CD4-positive, alpha-beta T cell treated with Interleukin-4 for 1 hour (primary cell): Measurements from ENCODE around the gene TYSND1.
A peak's percentile ranks its signal among the peaks of the same experiment; 100 is the strongest.
"Not testable (repeated sequence)": the region's sequence is repeated elsewhere in the genome, so short reads cannot be mapped to it uniquely, and the experiment has no call there.

Experiments used
- DNase-seq, 2 donors: peaks; one replicate each; pipeline ENCODE4 v3.0.0-alpha.2; 2020 to 2022

TYSND1 gene

DNA sequence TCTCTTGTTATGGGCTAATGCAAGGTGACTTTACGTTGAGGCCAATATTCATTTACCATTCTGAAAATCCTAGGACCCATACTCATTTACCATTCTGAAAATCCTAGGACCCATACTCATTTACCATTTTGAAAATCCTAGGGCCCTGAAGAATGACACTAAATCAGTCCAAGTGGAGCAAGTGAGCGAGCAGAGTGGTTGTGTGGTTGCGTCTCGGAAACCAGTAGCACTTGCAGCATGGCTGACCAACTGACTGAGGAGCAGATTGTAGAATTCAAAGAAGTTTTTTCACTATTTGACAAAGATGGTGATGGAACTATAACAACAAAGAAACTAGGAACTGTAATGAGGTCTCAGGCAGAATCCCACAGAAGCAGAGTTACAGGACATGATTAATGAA, 16.9 kb upstream of the TYSND1 start:
- DNase-seq, result no peak

DNA sequence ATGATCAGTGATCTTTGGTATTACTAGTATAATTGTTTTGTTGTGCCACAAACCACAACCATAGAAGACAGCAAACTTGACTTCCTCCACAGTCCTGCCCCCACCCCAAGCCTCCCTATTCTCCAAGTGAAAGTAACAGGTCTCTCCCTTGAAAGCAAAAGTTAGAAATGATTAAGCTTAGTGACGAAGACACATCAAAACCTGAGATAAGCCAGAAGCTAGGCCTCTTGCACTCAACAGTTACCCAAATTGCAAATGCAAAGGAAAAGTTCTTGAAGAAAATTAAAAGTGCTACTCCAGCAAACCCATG, 16.3 kb upstream of the TYSND1 start:
- peak; percentile 44 to 76 for DNase-seq

DNA sequence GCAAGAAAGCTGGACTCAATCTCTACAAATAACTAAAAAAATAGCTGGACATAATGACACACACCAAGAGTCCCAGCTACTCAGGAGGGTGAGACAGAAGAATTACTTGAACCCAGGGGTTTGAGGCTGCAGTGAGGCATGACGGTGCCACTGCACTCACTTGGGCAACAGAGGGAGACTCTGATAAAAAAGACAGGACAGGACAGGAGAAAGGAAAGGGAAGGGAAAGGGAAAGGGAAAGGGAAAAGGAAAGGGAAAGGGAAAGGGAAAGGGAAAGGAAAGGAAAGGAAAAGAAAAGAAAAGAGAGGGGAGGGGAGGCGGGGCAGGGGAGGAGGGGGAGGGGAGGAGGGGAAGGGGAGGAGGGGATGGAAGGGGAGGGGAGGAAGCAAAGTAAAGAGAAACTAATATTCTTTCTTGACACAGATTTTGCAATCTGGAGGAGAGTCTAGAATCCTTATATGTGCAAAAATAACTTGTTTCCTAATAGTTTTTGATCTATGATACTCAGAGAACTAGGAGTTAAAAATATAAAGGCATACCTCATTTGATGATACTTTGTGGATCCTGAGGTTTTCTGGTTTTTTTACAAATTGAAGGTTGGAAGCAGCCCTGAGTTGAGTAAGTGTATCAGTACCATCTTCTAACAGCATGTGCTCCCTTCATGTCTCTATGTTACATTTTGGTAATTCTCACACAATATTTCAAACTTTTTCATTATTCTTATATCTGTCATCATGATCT, 15.8 kb upstream of the TYSND1 start:
- DNase-seq, result peak in 1 of 2 donors; percentile 33

DNA sequence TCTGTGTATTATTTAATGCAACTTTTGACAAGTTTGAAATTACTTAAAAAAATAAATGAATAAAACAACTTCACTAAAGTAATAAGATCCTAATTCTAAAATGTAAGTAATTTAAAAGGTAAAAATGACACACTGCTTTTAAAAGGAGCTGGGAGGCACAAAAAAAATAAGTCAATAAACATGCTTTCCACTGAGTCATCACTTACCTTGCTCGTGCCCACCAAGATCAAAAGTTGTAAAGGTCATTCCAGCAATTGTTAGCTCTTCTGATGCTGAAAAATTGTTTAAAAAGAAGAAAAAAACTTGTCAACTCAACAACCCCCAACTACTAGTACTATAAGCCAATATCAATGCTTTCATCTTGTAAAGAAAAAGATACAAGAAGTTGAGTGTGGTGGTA, 14.3 kb upstream of the TYSND1 start:
- no peak for DNase-seq

DNA sequence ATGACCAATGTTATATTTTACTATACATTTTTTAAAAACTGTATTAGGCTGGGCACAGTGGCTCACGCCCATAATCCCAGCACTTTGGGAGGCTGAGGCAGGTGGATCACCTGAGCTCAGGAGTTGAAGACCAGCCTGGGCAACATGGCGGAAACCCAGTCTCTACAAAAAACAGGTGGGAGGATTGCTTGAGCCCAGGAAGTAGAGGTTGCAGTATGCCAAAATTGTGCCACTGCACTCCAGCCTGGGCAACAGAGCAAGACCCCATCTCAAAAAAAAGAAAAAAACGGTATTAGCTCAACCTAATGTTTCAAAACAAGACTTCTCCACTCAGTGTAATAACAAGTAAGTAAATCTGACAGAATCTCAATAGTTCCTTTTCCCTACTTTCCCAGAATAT, 12.9 kb upstream of the TYSND1 start:
- not testable (repeated sequence) for DNase-seq

DNA sequence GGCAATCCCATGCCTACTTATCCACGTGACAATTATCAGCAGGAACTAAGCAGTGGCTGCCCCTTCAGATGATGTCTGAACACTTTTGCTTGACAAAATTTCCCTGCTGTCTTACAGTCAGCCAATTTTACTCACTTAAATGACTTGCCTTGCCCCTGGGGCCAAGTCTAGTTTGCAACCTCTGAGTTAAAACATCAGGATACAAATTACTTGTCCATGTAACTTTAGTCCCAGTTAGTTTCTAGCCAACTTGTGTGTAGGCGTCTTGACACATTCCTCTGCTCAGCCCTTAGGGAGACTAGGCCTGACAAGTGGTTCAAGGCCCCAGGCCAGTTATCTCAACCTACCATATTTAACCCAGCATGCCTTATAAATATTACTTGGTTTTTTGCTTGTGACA, 11.6 kb upstream of the TYSND1 start:
- DNase-seq, result no peak

DNA sequence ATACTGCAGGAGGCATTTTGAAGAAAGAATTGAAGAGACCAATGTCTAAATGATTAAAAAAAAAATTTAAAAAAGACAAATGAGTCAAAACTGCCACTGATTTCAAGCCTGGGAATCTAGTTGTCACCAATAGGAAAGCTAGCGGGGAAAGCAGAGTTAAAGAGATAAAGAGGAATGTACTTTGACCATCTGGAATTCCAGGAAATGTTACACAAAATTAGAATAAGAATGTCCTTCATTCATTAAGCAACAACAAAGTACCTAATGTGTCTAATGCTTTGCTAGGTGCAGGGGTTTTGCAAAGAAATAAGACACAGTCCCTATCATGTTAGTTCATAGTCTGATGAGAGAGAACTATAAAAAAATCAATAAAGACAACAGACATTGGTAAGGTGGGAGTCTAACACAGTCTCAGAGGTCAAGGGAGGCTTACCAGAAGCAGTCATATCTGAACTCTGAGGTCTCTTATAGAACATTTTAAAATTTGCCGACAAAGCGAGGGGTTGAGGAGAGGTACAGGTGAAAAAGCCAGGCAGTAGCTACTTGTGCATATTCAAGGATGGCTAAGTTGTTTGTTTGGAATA, 8.8 kb upstream of the TYSND1 start:
- no peak for DNase-seq

DNA sequence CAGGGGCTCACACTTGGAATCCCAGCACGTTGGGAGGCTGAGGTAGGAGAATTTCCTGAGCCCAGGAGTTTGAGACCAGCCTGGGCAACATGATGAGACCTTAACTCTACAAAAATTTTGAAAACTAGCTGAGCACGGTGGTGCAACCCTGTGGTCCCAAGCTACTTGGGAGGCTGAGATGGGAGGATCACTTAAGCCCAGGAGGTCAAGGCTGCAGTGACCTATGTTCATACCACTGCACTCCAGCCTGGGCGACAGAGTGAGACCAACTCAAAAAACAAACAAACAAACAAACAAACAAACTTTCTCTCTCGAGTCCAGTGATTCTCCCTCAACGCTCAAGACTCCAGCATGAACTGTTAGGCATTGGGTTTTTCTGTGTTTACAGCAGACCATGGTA, 2.0 kb upstream of the TYSND1 start:
- no peak for DNase-seq

DNA sequence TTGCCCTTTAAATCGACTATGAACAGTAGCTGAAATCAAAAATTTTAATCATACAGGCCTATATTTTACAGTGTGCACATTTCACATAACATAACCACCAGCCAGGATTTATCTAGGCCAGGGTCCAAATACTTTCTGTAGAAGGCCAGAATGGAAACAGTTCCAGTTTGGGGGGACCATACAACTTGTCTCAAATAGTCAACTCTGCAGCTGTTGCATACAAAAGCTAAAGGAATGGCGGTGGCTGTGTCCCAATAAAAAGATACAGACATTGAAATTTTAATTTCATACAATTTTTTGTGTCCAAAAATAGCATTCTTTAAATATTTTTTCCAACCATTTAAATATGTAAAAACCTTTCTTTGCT, 742 bp upstream of the TYSND1 start:
- DNase-seq, result no peak

DNA sequence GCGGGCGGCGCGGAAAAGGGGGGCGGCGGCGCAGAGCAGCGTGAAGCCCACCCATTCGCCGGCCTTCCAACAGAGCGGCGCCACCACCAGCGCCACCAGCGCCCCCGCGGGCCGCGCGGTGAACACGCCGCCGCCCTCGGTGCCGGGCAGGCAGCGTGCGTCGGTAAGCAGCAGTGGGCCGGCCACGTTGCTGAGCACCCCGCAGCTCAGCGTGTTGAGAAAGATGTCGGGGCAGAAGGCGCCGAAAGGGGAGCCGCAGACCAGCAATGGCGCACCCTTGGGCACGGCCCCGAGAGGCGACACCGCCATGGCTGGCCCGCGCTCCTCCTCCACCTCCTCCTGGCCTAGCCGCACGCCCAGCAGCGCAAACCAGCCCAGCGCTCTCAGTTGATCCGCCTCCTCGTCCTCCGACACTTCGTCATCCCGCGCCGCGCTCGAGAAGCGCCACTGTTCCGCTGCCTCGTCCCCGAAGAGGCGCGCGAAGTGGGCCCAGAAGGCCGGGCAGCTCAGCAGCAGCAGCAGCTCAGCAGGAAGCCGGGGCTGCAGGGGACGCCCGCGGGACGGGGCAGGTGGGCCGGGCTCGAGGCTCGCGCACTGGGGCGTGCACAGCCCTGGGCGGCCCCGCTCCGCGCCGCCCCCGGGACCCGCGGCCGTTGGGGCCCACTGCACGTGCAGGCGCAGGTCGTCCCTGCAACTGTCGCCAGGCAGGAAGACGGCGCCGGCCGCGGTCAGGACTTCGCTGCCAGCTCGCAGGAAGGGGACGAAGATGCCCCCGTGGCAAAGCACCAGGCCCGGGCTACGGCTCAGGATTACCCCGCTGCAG, 623 bp downstream of the TYSND1 start:
- DNase-seq, result peak; percentile 67 to 72

DNA sequence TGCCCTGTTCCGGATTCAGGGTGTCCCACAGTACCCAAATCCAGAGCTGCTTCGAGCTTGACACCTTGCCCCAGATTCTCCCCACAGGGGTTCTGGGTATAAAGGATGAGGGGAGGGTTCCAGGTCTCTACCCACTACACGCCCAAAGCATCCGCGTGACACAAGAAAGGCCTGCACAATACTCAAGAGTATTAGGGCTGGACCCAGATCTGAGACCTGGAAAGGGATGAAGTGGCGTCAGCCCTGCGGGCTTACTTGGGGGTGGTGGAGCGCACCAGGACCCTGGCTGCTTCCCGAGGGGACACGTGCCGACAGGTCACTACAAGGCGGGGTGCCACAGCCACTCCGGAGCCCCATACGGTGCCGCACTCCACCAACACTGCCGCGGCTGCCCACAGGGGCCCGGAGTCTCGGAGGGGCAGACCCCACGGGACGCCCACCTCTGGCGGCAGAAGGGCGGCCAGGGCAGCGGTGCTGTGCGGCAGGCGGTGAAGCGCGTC, 1.3 kb downstream of the TYSND1 start:
- no peak for DNase-seq

DNA sequence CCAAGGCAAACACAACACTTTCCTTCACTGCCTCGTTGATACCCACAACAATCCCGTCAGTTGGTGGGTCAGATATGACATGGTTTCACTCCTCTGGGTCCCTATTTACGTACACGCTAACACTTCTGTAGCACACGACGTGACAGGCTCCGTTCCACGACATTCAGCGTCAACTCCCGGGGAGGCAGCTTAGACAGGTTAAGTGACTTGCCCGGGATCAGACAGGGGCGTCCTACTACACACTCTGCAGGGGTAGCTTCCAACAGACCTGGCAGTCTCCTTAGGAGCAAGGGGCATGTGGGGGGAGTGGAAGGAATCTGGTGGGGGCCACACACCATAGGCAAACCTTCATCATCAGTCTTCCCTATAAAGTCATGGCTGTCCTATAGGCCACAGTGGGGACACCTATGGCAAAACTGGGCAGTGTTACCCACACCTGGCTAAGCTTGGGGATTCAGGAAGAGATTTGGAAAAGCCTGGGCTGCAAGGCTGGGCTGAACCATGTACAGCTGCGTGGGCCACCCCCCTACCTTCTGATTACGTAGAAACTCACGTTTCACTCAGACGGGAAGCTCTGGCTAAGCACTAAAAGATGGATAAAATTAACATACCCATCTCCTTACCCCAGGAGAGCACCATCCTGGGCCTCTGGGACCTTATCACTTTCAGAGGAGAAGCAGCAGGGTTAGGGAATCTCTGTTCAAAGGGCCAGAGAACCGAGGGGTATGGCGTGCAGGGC, 2.0 kb downstream of the TYSND1 start:
- no peak for DNase-seq

DNA sequence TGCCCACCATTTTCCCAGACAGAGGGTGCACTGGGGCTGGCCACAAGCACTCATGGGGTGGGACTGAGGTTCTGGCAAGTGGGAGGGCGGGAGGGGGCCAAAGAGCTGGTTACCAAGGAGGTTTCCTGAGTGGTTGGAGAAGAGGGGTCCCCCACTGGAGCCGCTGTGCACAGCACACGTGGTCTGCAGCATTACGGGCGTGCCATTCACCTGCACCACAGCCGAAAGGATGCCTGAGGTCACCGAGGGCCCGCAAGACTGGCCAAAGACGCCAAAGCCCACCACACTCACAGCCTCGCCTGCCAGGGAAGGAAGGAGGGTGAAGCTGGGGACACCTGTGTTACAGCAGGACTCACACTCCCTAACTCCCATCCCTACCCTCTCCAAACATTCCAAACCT, 3.9 kb downstream of the TYSND1 start:
- no peak for DNase-seq

DNA sequence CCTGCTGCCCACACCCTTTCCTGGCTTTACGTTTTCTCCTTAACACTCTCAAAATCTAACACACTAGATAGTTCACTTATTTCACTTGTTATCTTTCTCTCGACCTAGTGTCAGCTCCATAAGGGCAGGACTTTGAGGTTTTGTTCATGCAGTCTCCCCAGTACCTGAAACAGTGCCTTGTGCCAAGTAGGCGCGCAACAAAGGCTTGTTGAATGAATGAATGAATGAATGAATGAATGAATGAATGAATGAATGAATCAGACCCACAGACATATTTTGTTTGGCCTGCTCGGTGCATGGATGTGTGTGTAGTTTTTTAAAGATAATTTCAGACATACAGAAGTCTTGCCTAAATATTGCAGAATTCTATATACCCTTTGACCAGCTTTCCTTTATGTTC, 6.2 kb downstream of the TYSND1 start:
- no peak for DNase-seq

DNA sequence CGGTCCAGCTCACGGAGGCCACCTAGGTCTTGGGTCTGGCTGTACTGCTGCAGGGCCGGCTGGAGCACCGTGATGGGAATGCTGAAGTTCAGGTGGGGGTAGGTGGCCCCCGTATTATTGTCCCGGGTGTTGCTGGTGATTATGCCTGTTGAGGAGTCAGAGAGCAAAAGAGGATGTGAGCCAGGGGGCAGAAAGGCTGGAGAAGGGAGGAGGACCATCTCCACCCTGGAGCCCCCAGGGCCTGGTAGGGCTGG, 6.6 kb downstream of the TYSND1 start:
- DNase-seq, result no peak

DNA sequence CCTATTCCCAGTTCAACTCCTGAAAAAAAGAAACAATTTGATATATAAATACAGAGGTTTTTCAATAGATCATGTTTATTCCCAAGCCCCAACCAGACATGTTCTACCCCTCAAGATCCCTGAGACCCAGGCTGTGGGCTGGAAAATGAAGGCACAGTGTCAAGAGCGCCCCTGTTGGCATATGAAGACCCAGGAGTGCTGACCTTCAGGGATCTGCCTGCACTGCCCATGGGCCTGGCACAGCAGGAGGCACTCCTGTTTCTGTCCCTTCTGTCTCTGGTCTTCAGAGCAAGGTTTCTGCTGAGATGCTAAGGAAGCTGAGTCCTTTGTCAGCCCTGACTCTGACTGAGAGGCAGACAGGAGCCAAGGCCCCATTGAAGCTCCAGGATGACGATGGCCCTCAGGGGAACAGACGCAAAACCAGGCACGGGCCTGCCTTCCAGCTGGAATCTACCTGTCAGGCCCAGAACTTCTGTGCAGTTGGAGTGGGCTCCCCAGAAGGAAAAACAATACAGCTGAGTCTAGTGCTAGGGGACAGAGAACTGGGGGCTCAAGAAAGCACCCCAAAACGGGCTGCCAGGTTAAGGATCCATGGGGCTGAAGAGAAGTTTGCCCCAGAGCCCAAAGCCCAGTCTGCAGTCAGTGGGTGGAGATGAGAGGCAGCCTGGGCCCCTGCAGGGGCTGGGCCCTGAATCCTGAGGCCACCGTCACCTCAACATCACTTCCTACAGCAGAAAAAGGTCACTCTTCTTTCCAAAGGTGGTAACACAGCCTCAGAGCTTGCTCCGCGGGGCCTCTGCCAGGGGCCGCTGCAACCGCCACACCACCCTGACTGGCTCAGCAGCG, 7.1 kb downstream of the TYSND1 start:
- DNase-seq, result no peak

DNA sequence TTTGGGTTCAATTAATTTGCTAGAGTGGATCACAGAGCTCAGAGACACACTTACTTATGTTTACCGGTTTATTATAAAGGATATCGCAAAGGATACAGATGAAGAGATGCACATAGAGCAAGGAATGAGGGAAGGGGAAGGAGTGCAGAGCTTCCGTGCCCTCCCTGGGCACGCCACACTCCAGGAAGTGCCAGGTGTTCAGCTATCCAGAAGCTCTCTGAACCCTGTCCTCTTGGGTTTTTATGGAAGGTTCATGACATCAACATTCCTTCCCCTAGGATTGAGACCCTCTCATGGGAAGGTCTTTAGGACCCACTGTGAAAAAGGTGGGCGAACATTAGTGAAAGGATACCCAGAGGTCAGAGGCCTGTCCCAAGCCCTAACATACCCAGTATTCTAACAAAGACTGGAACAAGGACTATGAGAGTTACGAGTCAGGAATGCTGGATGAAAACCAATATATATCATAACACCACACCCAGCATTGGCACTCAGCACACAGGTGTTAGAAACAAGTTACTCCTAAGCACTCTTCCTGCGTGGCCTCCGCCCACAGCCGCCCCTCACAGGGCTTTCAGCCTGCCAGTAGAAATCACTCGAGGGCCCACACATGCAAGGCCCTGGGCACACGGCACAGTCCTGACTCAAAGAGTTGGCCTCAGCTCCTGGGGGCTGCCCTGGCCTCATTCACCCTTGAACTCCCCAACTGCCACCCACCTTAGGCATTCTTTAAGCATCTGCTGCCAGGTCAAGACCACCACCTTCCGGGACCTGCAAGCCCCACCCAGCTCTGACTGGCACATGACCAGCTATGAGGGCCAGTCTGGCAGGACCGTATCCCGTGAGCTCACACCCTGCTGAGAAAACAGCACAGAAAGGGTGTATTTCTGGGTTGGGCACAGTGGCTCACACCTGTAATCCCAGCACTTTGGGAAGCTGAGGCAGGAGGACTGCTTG, 8.3 kb downstream of the TYSND1 start:
- DNase-seq, result no peak

DNA sequence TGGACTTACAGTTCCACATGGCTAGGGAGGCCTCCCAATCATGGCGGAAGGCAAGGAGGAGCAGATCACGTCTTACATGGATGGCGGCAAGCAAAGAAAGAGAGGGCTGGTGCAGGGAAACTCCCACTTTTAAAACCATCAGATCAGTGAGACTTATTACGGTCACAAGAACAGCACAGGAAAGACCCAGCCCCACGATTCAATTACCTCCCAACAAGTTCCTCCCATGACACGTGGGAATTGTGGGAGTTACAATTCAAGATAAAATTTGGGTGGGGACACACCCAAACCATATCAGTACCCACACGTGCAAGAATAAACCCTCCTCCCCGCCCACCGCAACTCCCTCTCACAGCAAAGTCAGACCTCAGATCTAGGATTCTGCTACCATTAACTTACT, 9.4 kb downstream of the TYSND1 start:
- no peak for DNase-seq

DNA sequence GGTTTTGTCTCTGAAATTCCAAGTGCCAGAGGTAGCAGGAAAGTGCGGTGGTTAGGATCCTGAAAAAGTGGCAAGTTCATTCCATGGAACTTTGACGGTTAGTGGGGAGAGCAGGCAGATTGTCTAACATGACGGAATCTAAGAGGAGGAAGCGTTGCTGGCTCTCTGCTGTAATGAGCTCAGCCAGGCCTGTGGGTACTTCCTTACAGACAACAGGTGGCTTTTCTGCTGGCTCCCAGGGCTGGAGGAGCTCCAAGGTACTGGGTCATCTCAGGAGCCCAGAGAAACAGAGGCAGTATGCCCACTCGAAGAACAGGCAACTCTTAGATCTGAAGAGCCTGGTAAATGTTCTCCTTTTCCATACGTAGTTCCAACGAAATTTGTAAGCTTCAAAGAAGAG, 10.8 kb downstream of the TYSND1 start:
- DNase-seq, result no peak

DNA sequence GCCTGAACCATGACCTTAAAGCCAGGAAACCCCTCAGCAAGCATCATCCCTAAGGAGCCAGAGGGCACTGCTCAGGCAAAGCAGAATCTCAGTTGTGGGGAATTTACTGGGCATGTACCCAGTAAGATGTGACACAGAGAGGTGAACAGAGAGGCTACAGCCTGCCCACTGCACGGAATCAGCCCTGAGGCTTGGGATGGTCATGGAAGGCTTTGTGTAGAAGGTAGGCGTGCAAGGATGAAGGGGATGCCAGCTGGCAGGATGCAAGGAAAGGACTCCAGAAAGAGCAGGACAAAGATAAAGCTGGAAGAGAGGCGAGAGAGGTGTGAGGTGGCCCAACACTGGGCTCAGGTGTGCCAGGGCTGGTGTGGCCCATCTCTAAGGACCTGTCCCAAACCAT, 11.5 kb downstream of the TYSND1 start:
- no peak for DNase-seq
